Measurements from ENCODE around the gene AIG1.

The AIG1 gene

GRCh38 chr6:143206550-143206949 lies 145.9 kb downstream of the AIG1 start:
- no peak overlapping the region for H3K27ac ChIP-seq (ENCODE audit: low read length)
- no peak overlapping the region for H3K9ac ChIP-seq (ENCODE audit: low read length)
- no peaks in the 10 kb centered on the region for H3K27me3 ChIP-seq (replicated peaks; ENCODE audit: insufficient read depth, low read length)
- no peaks in the 10 kb centered on the region for H3K36me3 ChIP-seq (replicated peaks; ENCODE audit: insufficient read depth, low read length)
- no peaks in the 10 kb centered on the region for H3K9me3 ChIP-seq (replicated peaks; ENCODE audit: insufficient read depth, low read length)
- H3K4me3 ChIP-seq (ENCODE audit: low read length): no peak overlapping the region
- no peaks in the 10 kb centered on the region for H3K9me2 ChIP-seq (replicated peaks; ENCODE audit: insufficient read depth, low read length)
- no peak overlapping the region for H3K4me2 ChIP-seq (ENCODE audit: low read depth, low read length)
- DNase-seq: no peak
- H4K20me1 ChIP-seq (ENCODE audit: insufficient read depth, low read length): no peaks in the 10 kb centered on the region
- H3F3A ChIP-seq (ENCODE audit: insufficient read depth, low read length): no peaks in the 10 kb centered on the region
- TF ChIP-seq EZH2phosphoT487 (IDR thresholded peaks at IDR 0.05; ENCODE audit: low read length): no peak
- TF ChIP-seq, protein P1, sequence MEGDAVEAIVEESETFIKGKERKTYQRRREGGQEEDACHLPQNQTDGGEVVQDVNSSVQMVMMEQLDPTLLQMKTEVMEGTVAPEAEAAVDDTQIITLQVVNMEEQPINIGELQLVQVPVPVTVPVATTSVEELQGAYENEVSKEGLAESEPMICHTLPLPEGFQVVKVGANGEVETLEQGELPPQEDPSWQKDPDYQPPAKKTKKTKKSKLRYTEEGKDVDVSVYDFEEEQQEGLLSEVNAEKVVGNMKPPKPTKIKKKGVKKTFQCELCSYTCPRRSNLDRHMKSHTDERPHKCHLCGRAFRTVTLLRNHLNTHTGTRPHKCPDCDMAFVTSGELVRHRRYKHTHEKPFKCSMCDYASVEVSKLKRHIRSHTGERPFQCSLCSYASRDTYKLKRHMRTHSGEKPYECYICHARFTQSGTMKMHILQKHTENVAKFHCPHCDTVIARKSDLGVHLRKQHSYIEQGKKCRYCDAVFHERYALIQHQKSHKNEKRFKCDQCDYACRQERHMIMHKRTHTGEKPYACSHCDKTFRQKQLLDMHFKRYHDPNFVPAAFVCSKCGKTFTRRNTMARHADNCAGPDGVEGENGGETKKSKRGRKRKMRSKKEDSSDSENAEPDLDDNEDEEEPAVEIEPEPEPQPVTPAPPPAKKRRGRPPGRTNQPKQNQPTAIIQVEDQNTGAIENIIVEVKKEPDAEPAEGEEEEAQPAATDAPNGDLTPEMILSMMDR (IDR thresholded peaks at IDR 0.05; ENCODE audit: low read length): no peak
- TF ChIP-seq EZH2 (optimal IDR thresholded peaks at IDR 0.05; ENCODE audit: low read depth, low read length): no peak
- H2AFZ ChIP-seq (ENCODE audit: low read length): no peak overlapping the region
- H3K4me1 ChIP-seq (ENCODE audit: low read length): no peaks in the 10 kb centered on the region
- H3K79me2 ChIP-seq (ENCODE audit: low read length): no peaks in the 10 kb centered on the region

DNA sequence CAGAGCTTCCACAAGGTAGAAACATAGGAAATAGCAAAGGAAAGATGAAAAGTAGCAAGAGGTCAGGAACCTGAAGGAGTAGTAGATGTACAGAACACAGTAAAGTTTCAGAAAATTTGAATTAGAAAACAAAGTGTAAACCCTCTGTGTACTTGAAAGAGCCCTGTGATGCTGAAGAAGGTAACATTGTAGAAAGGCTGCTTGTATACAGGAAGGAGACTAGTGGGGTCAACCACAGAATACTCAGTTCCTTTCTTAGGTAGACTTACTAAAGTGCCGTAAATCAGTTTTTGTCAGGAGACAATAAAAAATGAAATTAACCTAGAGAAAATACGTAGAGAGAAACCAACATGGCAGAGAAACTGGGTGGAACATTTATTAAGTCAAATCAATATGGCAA lies 149.7 kb downstream of the AIG1 start:
- H3K9me3 ChIP-seq (replicated peaks; ENCODE audit: insufficient read depth, low read length): no peaks in the 10 kb centered on the region
- no peak for TF ChIP-seq EZH2 (optimal IDR thresholded peaks at IDR 0.05; ENCODE audit: low read depth, low read length)
- TF ChIP-seq EZH2phosphoT487 (IDR thresholded peaks at IDR 0.05; ENCODE audit: low read length): no peak
- TF ChIP-seq, protein P1 (IDR thresholded peaks at IDR 0.05; ENCODE audit: low read length): no peak
- no peaks in the 10 kb centered on the region for H3K27me3 ChIP-seq (replicated peaks; ENCODE audit: insufficient read depth, low read length)
- H3K27ac ChIP-seq (ENCODE audit: low read length): no peak overlapping the region
- H4K20me1 ChIP-seq (ENCODE audit: insufficient read depth, low read length): no peaks in the 10 kb centered on the region
- H3F3A ChIP-seq (ENCODE audit: insufficient read depth, low read length): no peaks in the 10 kb centered on the region
- H3K9ac ChIP-seq (ENCODE audit: low read length): no peak overlapping the region
- H3K4me2 ChIP-seq (ENCODE audit: low read depth, low read length): no peak overlapping the region
- H3K9me2 ChIP-seq (replicated peaks; ENCODE audit: insufficient read depth, low read length): no peaks in the 10 kb centered on the region
- no peak overlapping the region for H2AFZ ChIP-seq (ENCODE audit: low read length)
- no peak for DNase-seq
- no peaks in the 10 kb centered on the region for H3K36me3 ChIP-seq (replicated peaks; ENCODE audit: insufficient read depth, low read length)
- no peaks in the 10 kb centered on the region for H3K79me2 ChIP-seq (ENCODE audit: low read length)
- H3K4me3 ChIP-seq (ENCODE audit: low read length): no peak overlapping the region
- no peaks in the 10 kb centered on the region for H3K4me1 ChIP-seq (ENCODE audit: low read length)

DNA sequence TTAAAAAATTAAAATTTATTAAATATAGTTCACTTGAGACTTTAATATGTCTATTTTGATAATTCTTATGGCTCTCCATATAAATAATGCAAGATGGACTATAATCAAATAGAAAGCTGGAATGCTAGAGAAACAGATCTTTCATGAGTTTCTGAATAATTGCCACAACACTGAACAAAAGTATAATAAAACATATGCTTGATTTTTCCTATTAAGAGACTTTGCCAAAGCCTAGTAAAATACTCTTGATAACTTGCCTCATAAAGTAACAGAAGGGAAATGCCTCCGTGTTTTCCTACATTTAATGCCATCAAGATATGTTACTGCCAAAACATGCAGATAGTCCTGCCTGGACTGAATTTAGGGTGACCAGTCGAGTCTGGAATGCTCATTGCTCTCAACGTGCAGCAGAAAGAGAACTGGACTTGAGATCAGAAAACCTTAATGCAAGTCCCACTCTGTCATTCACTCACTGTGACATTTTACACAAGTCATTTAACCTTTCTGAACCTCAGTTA lies 153.2 kb downstream of the AIG1 start:
- no peaks in the 10 kb centered on the region for H3K27me3 ChIP-seq (replicated peaks; ENCODE audit: insufficient read depth, low read length)
- H3K4me1 ChIP-seq (ENCODE audit: low read length): no peaks in the 10 kb centered on the region
- H3K9me2 ChIP-seq (replicated peaks; ENCODE audit: insufficient read depth, low read length): no peaks in the 10 kb centered on the region
- no peak for DNase-seq
- no peaks in the 10 kb centered on the region for H3F3A ChIP-seq (ENCODE audit: insufficient read depth, low read length)
- TF ChIP-seq EZH2 (optimal IDR thresholded peaks at IDR 0.05; ENCODE audit: low read depth, low read length): no peak
- TF ChIP-seq, protein P1 (IDR thresholded peaks at IDR 0.05; ENCODE audit: low read length): no peak
- no peak for TF ChIP-seq EZH2phosphoT487 (IDR thresholded peaks at IDR 0.05; ENCODE audit: low read length)
- H3K4me3 ChIP-seq (ENCODE audit: low read length): no peak overlapping the region
- no peaks in the 10 kb centered on the region for H3K9me3 ChIP-seq (replicated peaks; ENCODE audit: insufficient read depth, low read length)
- no peak overlapping the region for H3K9ac ChIP-seq (ENCODE audit: low read length)
- H3K27ac ChIP-seq (ENCODE audit: low read length): no peak overlapping the region
- no peaks in the 10 kb centered on the region for H3K79me2 ChIP-seq (ENCODE audit: low read length)
- no peaks in the 10 kb centered on the region for H3K36me3 ChIP-seq (replicated peaks; ENCODE audit: insufficient read depth, low read length)
- H3K4me2 ChIP-seq (ENCODE audit: low read depth, low read length): no peak overlapping the region
- H4K20me1 ChIP-seq (ENCODE audit: insufficient read depth, low read length): no peaks in the 10 kb centered on the region
- no peak overlapping the region for H2AFZ ChIP-seq (ENCODE audit: low read length)

Data from MM.1S (cell line).